Lower leg skin (tissue), 3 donors: Measurements from ENCODE around the gene FNIP2.

ENCODE experiments used
- POLR2A ChIP-seq, 2 donors: fragments of 450-650 bp; IDR thresholded peaks; one replicate each; pipeline ENCODE4 v1.6.1; 2016 to 2017; ENCODE audit warnings: antibody characterized with exemption in 2 of 2, mild to moderate bottlenecking in 1 of 2, moderate library complexity in 1 of 2
- TF ChIP-seq, protein P1 (sequence below), 3 donors: fragments of 450-650 bp; IDR thresholded peaks; one replicate each; pipeline ENCODE4 v1.5.1; 2016; ENCODE audit warnings: antibody characterized with exemption in 3 of 3, mild to moderate bottlenecking in 3 of 3, moderate library complexity in 2 of 3

DNA sequence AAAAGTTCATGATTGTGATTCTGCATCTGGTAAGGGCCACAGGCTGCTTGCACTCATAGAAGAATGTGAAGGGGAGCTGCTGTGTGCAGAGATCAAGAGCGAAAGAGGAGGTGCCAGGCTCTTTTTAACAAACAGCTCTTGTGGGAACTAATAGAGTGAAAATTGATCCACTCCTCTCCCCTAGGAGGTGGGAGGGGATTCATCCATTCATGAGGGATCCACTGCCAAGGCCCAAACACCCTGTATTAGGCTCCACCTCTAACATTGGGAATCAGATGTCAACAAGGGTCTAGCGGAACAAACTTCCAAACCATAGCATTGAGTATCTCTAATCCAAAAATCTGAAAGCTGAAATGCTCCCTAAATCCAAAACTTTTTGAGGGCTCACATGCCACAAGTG, 29.2 kb upstream of the FNIP2 start:
- TF ChIP-seq POLR2A (IDR thresholded peaks at IDR 0.05), result no peak
- TF ChIP-seq, protein P1, sequence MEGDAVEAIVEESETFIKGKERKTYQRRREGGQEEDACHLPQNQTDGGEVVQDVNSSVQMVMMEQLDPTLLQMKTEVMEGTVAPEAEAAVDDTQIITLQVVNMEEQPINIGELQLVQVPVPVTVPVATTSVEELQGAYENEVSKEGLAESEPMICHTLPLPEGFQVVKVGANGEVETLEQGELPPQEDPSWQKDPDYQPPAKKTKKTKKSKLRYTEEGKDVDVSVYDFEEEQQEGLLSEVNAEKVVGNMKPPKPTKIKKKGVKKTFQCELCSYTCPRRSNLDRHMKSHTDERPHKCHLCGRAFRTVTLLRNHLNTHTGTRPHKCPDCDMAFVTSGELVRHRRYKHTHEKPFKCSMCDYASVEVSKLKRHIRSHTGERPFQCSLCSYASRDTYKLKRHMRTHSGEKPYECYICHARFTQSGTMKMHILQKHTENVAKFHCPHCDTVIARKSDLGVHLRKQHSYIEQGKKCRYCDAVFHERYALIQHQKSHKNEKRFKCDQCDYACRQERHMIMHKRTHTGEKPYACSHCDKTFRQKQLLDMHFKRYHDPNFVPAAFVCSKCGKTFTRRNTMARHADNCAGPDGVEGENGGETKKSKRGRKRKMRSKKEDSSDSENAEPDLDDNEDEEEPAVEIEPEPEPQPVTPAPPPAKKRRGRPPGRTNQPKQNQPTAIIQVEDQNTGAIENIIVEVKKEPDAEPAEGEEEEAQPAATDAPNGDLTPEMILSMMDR (IDR thresholded peaks at IDR 0.05), result no peak
